Head of caudate nucleus (tissue), 42 donors: ENCODE measurements around the gene GRK6.

ENCODE experiments used
- DNase-seq, 42 donors: peaks; one replicate each; pipeline versions ENCODE4 v3.0.0 to v3.0.0-alpha.2; 2020 to 2021; ENCODE audit warnings: mixed read lengths in 7 of 42
- intact Hi-C: fragments of 100-400 bp; cut with DNase I; formaldehyde crosslinking; loops from one replicate; pipeline ENCODE4 v1.15.0; 2022

GRK6 gene

DNA sequence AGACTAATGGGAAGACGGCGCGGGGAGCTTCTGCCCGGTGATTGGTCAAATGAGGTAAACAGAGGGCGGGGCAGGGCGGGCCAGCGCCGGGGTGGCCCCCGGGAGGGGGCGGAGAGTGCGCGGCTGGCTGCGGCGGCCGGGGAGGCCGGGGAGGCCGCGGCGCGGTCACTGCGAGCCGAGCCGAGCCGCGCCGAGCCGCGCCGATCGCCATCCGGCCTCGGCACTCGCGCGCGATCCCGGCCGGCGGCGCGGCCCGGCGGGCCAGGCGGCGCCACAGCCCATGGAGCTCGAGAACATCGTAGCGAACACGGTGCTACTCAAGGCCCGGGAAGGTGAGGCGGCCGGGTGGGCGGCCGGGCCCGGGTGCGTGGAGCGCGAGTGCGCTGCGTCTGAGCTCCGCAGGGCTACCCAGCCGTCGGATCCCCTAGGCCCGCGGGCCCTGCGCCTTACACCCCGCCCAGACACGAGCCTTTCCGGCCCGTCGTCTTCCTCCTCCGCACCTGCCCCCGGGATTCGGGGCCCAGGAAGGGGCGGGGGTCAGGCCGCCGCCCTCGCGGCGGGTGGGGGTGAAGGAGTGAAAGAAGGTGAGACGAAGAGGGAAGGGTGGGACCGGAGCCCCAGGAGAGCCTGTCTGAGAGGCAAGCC is at the start of gene GRK6:
Gene GRK6, plus strand, starts transcription at position 111 of the 645 bp plus-strand sequence. Its CDS starts 170 bp downstream, at position 281.
- peak in 12 of 42 donors; percentile 19 to 54 (median 40) for DNase-seq

DNA sequence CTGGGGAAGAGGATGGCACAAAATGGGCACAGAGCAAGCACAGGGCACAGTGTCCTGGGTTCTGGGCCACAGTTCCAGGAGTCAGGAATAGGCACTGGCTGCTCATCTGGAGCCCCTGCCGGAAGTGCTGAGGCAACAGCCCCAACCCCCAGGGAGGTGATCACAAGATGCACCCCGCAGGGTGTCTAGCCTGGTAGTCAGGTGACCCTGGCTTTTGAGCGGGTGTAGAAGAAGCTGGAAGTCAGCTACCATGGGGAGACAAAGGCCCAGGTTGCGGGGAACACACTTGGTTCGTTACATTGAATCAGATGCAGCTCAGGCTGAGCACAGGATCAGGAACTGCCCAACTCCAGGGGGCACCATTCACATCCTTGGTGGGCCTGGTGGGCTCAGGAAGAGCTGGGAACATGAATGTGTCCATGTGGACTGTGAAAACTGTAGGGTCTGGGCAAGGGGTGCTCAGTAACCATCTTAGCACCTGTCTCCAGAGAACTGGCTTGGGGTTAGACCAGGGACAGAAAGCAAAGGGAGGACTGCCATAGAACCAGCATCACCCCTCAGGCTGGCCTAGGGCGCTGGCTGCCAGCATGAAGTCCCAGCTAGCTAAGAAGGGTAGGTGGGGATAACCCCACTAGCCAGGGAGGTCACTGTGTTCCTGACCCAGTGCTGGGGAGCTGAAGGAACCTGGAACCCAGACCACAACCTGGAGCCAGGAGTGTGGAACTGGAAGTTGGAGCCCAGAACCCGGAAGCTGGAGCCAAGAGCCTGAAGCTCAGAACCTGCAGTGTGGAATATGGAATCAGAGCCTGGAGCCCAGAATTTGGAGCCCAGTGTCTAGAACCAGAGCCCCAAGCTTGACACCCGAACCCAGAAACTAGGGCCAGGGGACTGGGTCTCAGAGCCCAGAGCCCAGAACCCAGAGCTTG is 48.4 kb upstream of the GRK6 start:
- intact Hi-C loops = no loop called here
- no peak for DNase-seq

More for the DNA sequence above, at the start of gene GRK6:
- intact Hi-C loops = loop anchor here (2.0 to 5.0 kb wide), 2 partner anchors 26 to 91 kb away; partner anchors contain the start of gene DDX41

DNA sequence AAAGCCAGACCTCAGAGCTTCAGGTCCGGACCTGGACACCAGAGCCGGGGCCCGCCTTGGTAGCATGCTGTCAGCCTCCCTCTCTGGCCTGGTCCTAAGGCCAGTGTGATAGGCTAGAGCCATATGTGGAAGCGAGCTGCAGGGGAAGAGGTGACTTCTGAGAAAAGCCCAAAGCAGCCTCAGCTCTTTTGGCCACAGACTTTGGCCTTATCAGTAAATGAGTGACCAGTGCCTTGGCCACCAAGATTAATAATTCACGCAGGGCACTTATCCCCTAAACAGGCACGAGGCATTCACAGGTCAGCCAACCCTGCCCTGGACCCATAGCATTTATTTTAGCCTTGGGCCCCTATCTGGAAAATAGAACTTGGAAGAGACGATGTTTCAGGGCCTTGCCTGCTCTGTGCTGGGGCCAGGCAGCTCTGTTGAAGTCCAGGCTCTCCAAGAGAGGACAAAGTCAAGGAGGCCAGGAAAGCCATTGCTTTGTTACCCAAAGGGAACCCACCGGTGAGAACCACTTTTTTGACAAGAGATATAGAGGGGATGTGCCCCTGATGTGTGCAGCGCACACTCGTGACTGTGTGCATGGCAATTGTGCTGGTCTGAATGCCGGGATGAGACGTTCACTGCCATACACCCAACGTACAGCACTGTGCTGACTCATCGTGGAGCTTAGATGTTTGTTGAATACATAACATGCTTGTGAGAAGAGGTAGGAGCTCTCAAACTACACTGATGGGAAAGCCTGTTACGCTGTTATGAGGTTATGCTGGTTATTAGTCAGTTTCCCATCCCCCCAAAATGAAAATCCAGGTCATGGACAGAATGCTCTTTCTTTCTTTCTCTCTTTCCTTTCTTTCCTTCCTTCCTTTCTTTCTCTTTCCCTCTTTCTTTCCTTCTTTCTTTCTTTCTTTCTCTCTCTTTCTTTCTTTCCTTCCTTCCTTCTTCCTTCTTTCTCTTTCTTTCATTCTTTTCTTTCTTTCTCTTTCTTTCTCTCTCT is 47.3 kb upstream of the GRK6 start:
- DNase-seq = peak in 12 of 42 donors; percentile 36 to 80 (median 50)
- intact Hi-C loops = no loop called here

DNA sequence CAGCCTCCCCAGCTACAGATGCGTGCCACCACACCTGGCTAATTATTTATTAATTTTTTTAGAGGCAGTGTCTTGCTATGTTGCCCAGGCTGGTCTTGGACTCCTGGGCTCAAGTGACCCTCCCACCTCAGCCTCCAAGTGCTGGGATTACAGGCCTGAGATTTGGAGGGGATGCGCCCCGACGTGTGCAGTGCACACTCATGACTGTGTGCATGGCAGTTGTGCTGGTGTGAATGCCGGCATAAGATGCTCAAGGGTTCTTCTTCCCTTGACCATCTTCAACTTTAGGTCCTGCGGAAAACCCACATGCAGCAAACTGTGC is 45.7 kb upstream of the GRK6 start:
- intact Hi-C loops = no loop called here
- DNase-seq = no peak

DNA sequence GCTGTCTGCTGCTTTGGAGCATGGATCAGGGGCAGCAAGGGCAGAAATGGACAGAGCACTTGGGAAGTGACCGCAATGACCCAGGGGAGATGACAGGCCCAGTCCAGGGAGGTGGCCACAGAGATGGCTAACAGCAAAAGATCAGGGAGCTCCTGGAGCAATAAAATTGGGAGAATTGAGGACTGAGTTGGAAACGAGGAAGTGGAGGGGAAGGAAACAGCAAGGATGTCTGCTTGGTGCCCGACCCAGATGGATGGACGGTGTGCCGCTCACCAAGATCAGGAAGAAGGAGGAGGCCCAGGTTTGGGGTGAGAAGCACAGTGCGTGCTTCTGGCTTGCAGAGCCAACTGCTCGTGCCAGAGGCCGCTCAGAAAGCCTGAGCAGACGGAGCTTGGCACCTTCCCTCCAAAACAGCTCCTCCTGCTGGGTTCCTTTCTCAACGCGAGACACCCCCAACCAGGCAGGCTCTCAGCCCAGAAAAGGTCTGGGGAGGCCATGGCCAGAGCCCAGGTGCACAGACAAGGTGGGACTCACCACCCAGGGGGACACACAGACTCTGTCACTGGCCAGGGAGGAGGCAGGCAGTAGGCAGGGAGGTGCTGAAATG is 44.0 kb upstream of the GRK6 start:
- peak in 23 of 42 donors; percentile 37 to 80 (median 56) for DNase-seq
- intact Hi-C loops = no loop called here

DNA sequence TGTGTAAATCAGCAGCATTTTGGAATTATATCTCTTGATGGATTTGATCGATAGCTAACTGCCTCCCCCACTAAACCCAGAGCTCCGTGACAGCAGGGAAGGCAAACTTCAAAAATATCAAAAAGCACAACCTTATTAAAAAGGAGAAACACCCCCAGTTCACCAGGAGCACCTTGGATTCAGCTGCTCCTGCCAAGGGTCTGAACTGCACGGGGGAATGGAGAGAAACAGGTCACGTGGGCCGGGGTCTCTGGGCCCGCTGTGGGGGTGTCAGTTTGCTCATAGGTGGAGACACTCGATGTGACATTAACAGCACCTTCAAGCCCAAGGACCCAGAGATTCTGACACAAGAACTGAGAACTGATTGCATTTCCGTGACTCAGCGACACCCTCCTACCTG is 43.3 kb upstream of the GRK6 start:
- peak in 17 of 42 donors; percentile 20 to 57 (median 43) for DNase-seq
- intact Hi-C loops = no loop called here

DNA sequence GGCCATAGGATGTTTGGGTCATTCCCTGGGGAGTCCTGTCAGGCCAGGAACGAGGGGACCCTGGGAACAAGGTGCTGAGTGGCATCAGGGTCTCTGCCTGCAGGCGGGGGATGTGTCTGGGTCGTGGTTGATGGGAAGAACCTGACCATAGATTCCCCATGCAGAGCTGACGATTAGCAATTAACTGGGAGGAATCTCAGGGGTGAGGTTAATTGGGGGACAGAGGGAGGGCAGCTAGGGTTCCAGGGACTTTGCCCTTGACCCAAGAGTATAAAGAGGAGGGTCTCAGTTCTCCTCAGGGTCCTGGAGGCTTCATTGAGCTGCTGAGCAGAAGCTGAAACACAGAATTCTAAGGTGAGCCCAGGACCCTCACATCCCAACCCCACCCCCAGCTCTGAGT is 42.3 kb upstream of the GRK6 start, which contains the start of gene SLC34A1:
Gene SLC34A1, plus strand, starts transcription at position 301 of the 400 bp plus-strand sequence. CDS start 1,308 bp downstream, outside the sequence.
- no peak for DNase-seq
- intact Hi-C loops = no loop called here

DNA sequence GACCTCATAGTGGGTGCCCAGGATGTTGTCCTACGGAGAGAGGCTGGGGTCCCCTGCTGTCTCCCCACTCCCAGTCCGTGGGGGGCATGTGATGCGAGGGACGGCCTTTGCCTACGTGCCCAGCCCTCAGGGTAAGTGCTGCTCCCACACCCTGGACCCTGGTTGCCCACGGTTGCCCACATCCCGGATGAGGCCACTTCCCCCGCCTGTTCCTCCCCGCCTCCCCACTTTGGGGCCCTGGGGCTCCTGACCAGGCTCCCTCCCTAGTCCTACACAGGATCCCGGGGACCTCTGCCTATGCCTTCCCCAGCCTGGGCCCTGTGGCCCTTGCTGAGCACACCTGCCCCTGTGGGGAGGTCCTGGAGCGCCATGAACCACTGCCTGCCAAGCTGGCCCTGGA is 40.8 kb upstream of the GRK6 start:
- no peak for DNase-seq
- intact Hi-C loops = no loop called here

DNA sequence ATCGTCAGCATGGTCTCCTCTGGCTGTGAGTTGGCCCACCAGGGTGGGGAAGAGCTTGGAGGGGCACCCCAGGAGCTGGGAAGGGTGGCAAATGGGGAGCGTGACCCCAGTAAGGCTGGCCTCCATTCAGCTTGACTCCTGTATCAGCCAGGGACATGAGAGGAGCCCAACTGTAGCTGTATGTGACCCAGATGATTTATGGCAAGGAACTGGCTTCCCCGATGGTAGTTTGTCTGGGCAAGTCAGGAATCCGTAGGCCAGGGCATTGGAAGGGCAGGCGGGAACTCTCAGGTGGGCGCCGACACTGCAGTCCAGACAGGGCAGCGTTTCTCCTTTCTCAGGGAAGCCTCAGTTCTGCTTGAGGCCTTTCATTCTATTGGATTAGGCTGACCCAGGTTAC is 39.9 kb upstream of the GRK6 start:
- no peak for DNase-seq
- intact Hi-C loops = no loop called here

DNA sequence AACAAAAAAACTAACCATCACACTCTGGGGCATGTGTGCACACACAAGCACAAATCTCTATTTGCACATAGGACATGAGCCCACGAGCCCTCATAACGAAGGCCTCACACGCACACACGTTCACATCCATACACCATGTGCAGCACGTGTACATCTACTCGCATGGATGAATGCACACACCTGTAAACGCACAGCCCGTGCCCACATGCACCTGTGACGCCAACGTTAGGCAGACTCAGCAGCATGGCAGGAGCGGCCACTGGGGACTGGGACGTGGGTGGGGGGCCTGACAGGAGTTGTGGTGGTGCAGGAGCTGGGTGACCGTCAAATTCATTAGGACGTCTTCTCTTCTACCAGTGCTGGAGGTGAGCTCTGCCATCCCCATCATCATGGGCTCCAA is 39.1 kb upstream of the GRK6 start:
- DNase-seq = no peak
- intact Hi-C loops = no loop called here

DNA sequence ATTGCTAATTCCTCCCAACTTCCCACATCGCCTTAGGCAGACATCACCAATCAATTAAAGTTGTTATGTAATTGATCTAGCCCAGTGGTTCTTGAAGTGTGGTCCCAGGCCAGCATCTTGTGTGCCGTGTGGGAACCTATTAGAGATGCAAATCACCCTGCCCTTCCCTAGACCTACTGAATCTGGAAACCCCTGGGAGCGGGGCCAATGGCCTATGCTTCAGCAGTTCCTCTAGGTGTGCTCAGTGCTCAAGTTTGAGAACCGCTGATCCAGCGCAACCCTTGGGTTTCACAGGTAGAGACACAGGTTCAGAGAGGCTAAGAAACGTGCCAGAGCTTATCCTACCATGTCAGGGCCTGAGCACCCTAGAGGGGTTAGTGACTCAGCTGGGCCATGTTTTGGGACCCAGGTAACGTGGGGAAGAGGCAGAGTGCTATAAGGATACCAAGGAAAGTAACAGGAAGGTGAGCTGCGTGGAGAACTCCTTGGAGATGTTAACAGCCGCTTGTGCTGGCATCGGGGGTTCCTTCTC is 37.9 kb upstream of the GRK6 start:
- intact Hi-C loops = no loop called here
- no peak for DNase-seq

DNA sequence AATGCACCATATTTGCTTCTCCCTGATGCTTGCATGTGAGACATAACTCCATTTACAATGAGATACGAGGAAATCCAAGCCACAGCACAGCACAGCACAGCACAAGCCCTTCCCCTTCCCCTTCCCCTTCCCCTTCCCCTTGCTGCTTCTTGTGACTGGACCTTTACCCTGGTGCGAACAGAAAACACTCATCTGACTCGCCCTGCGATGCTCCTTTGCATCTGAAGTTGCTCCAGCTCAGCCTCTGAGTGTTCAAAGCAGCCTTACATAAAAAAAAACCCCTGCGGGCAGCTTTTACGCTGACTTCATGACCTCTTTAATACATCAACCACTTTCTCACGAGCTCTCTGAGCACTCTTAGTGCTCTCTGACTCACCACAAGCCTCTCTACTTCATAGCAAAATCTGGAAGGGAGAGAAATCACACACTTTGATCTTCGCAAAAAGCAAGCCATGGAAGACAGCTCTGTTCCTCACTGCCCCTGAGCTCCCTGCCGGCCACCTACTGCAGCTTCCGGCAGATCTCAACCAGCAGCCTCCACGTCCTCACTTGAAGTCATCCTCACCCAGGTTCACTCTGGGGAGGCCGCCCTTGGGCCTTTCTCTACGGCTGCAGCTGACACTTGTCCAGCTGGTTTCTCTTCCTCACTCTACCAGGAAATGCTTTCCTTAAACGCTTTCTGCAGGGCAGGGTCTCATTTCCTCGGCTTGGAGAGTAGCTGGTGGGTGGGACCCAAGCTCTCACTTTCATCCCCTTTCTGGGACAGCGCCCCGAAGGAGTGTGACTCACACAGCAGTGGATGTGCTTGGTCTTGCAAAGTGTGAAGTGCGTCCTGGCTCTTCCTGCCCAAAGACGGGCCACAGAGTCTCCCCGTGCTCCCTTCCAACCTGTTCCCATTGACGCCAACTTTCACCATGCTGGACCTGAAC is 37.0 kb upstream of the GRK6 start:
- no peak for DNase-seq
- intact Hi-C loops = loop anchor here (5.0 kb wide), 2 partner anchors 63 to 113 kb away; no protein-coding TSS in a partner anchor

DNA sequence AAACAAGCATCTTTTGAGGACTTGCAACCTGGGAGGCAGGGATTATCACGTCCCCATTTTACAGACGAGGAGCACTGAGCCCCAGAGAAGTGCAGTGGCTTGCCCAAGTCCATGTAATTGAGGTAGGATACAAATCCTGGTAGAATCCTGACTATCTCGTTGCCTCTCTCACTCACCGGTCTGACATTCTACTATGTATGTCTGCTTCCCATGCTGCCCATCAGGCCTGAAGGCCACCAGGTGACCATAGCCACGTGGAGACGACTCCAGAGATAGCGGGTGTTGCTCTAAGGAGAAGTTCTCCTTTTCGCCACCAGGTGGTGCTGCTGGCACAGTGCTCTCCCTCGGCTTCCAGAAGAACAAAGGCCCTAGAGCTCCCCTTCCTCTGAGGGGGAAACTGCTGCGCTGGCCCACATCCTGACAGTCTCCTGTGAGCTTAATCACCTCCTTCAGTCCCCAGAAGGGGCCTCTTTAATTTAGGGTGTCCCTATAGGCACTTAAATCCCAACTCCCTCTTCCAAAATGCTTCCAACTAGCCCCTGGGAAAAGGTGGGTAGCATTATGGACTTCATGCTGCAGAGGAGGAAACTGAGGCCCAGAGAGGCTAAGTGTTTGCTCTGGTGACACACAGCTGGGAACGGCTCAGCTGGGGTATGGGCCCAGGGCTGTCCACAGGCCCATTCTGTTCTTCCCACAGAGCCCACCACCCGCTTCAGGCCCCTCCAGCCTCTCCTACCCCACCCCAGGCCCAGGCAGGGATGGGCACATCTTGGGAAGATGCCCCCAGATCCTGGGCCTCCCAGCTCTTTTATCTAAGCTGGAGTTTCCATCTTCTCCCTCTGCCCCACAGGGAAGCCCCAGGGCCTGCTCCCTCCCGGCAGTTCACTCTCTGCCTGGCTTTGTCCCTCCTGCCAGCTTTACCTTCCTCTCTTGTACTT is 35.8 kb upstream of the GRK6 start:
- intact Hi-C loops = loop anchor here (5.0 kb wide), 2 partner anchors 62 to 112 kb away; no protein-coding TSS in a partner anchor
- peak in 41 of 42 donors; percentile 71 to 95 (median 84) for DNase-seq

DNA sequence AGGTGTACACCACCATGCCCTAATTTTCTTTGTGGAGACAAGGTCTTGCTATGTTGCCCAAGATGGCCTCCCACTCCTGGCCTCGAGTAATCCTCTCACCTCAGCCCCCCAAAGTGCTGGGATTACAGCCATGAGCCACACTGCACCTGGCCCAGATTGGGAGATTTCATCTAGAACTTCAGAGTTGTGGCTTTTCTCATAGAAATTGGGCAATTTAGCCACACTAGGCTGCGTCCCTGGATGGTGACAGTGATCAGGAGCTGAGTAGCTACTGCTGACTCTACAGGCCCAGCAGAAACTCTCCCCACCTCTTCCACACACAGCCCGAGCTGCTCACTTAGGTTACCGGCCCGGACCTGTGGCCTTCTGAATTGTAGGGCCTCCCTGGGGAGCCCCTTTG is 33.7 kb upstream of the GRK6 start:
- DNase-seq = no peak
- intact Hi-C loops = loop anchor here (5.0 kb wide), 2 partner anchors 60 to 110 kb away; no protein-coding TSS in a partner anchor

DNA sequence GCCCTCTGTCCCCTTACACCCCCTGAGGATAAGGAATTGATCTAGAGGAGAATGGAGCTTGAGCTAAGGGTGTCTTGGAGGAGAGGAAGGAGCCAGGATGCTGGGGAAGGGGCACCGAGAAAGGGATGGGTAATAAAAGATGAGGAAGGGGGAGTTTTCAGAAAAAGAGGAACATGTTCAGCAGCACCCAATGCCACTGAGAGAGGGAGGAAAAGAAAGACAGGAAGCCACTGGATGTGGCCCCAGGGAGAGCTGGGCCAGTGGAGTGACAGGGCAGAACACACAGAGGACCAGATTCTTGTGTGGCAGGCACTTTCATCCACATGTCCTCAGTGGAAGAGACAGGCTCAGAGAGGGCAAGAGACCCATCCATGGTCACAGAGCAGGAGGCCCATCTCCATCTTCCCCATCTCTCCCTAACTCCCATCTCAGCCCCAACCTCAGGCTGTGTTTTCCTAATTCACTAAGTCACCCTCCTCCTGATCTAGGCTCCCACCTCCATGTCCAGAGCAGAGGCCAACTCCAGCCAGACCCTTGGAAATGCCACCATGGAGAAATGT is 33.2 kb upstream of the GRK6 start:
- no peak for DNase-seq
- intact Hi-C loops = loop anchor here (5.0 kb wide), 2 partner anchors 59 to 109 kb away; no protein-coding TSS in a partner anchor
